Sigmoid colon (tissue), 7 donors: ENCODE data around the gene HES5. TPM values are rescaled to one million over a fixed set of nuclear protein-coding genes. Genes with fewer than 3 reads are reported as not detected.

Source experiments
- DNase-seq: peaks from one replicate; pipeline ENCODE4 v3.0.0-alpha.2; 2019
- H3K27ac ChIP-seq, 4 donors: fragments of 200-600 bp; sonication (generic); one replicate each; pipeline ENCODE4 v1.5.1; 2016 to 2019; ENCODE audit warnings: mild to moderate bottlenecking in 1 of 4
- H3K27me3 ChIP-seq, 3 donors: fragments of 200-600 bp; sonication (generic); one replicate each; pipeline ENCODE4 v1.5.1; 2019; ENCODE audit warnings: mild to moderate bottlenecking in 1 of 3
- H3K36me3 ChIP-seq, 4 donors: fragments of 200-600 bp; sonication (generic); one replicate each; pipeline ENCODE4 v1.5.1; 2016 to 2019
- H3K4me1 ChIP-seq, 4 donors: fragments of 200-600 bp; sonication (generic); one replicate each; pipeline ENCODE4 v1.5.1; 2017 to 2019
- H3K4me3 ChIP-seq, 4 donors: fragments of 200-600 bp; sonication (generic); one replicate each; pipeline ENCODE4 v1.5.1; 2017 to 2019; ENCODE audit warnings: mild to moderate bottlenecking in 2 of 4, moderate library complexity in 1 of 4
- H3K9me3 ChIP-seq, 4 donors: fragments of 200-600 bp in 3 of 4; sonication (generic) in 3 of 4; one replicate each; pipeline versions ENCODE4 v1.5.1 to v1.6.1; 2013 to 2019
- CTCF ChIP-seq, 4 experiments: fragments of 450-650 bp in 3 of 4; fragments of 200-600 bp in 1 of 4; IDR thresholded peaks; one replicate each; pipeline ENCODE4 v1.5.1; 2016 to 2019; ENCODE audit warnings: antibody characterized with exemption in 4 of 4, mild to moderate bottlenecking in 3 of 4, moderate library complexity in 2 of 4
- EP300 ChIP-seq, 4 donors: sonication (generic); formaldehyde crosslinking; IDR thresholded peaks; one replicate each; pipeline ENCODE4 v1.6.1; 2017; ENCODE audit warnings: antibody characterized with exemption in 4 of 4
- POLR2A ChIP-seq, 2 donors: fragments of 450-650 bp; IDR thresholded peaks; one replicate each; pipeline ENCODE4 v1.6.1; 2016; ENCODE audit warnings: antibody characterized with exemption in 2 of 2, mild to moderate bottlenecking in 2 of 2, moderate library complexity in 2 of 2
- POLR2AphosphoS5 ChIP-seq, 4 donors: sonication (generic); formaldehyde crosslinking; IDR thresholded peaks; one replicate each; pipeline ENCODE4 v1.6.1; 2017; ENCODE audit warnings: antibody characterized with exemption in 4 of 4
- WGBS, 2 donors: extraction: QIAGEN DNeasy Blood & Tissue Kit; methylation state at CpG; one replicate each; pipeline ENCODE4 v1.1.7; 2013; 5-methylcytosine and 5-hydroxymethylcytosine counted together
- intact Hi-C: fragments of 100-400 bp; cut with DNase I; formaldehyde crosslinking; loops from one replicate; pipeline ENCODE4 v1.15.1; 2023
- polyA plus RNA-seq, 3 donors: library from polyadenylated mRNA; stranded (reverse); fragments of 200-250 nt; gene quantifications; one replicate each; pipeline ENCODE4 v1.2.3, GENCODE V29; 2013
- total RNA-seq, 4 donors: library from RNA; depleted of rRNA; stranded (reverse); fragments of >200 nt; gene quantifications; one replicate each; pipeline ENCODE4 v1.1.0, GENCODE V29; 2016
- donor health status: healthy with polysubstance abuse.
- donor health status: Bipolar disorder and iron deficiency.
- donor health status: healthy.

Gene HES5
- total and polyA plus RNA-seq, 7 donors: 0.36 to 1.2 (median 0.61) TPM; not detected in 4

- WGBS, 2 donors: 37 to 72% methylated on average over 25 of the region's 25 CpGs
- no peak for DNase-seq
- intact Hi-C loops: no loop called here
- Histone ChIP-seq H3K36me3 (no peaks in the 10 kb centered on the region), H3K4me1 (peaks cover 0 to 38% (median 26%) of the 10 kb centered on the region in 4 donors), H3K27me3 (peaks cover 21 to 97% (median 66%) of the 10 kb centered on the region in 3 donors), H3K27ac (no peak overlapping the region), H3K9me3 (no peaks in the 10 kb centered on the region), H3K4me3 (no peak overlapping the region)
- TF ChIP-seq CTCF (IDR thresholded peaks at IDR 0.05) (no peak), POLR2A (IDR thresholded peaks at IDR 0.05) (no peak), POLR2AphosphoS5 (IDR thresholded peaks at IDR 0.05) (no peak), EP300 (IDR thresholded peaks at IDR 0.05) (no peak)
Measured at GRCh38 chr1:2541619-2542245, 11.7 kb upstream of the HES5 start.

GRCh38 chr1:2540816-2541492 is 10.9 kb upstream of the HES5 start:
- peaks cover 13 to 97% (median 64%) of the 10 kb centered on the region in 3 donors for H3K27me3 ChIP-seq
- no peak for TF ChIP-seq POLR2A (IDR thresholded peaks at IDR 0.05)
- no peak for TF ChIP-seq POLR2AphosphoS5 (IDR thresholded peaks at IDR 0.05)
- TF ChIP-seq EP300 (IDR thresholded peaks at IDR 0.05): no peak
- TF ChIP-seq CTCF (IDR thresholded peaks at IDR 0.05): no peak
- intact Hi-C loops: no loop called here
- no peak overlapping the region for H3K27ac ChIP-seq
- no peaks in the 10 kb centered on the region for H3K9me3 ChIP-seq
- no peak overlapping the region for H3K4me3 ChIP-seq
- 7 to 12% methylated on average over 39 of the region's 39 CpGs for WGBS, 2 donors
- H3K4me1 ChIP-seq: peaks cover 0 to 30% (median 18%) of the 10 kb centered on the region in 4 donors
- DNase-seq: no peak
- no peaks in the 10 kb centered on the region for H3K36me3 ChIP-seq

- Histone ChIP-seq H3K4me1 (peaks cover 0 to 16% (median 10%) of the 10 kb centered on the region in 4 donors), H3K36me3 (no peaks in the 10 kb centered on the region), H3K27me3 (peaks cover 23 to 99% (median 64%) of the 10 kb centered on the region in 3 donors), H3K4me3 (no peak overlapping the region), H3K27ac (no peak overlapping the region), H3K9me3 (no peaks in the 10 kb centered on the region)
- DNase-seq: no peak
- intact Hi-C loops: no loop called here
- TF ChIP-seq POLR2A (IDR thresholded peaks at IDR 0.05) (no peak), EP300 (IDR thresholded peaks at IDR 0.05) (no peak), POLR2AphosphoS5 (IDR thresholded peaks at IDR 0.05) (no peak), CTCF (IDR thresholded peaks at IDR 0.05) (no peak)
- 62 to 77% methylated on average over 12 of the region's 12 CpGs for WGBS, 2 donors
Measured at GRCh38 chr1:2539312-2539907, 9.3 kb upstream of the HES5 start.

GRCh38 chr1:2538872-2539271 is 8.8 kb upstream of the HES5 start:
- intact Hi-C loops: no loop called here
- Histone ChIP-seq H3K4me3 (no peak overlapping the region), H3K4me1 (peaks cover 0 to 11% (median 8%) of the 10 kb centered on the region in 4 donors), H3K27ac (no peak overlapping the region), H3K27me3 (peaks cover 23 to 99% (median 66%) of the 10 kb centered on the region in 3 donors), H3K9me3 (no peaks in the 10 kb centered on the region), H3K36me3 (no peaks in the 10 kb centered on the region)
- TF ChIP-seq POLR2A (IDR thresholded peaks at IDR 0.05): no peak
- TF ChIP-seq POLR2AphosphoS5 (IDR thresholded peaks at IDR 0.05): no peak
- no peak for TF ChIP-seq EP300 (IDR thresholded peaks at IDR 0.05)
- TF ChIP-seq CTCF (IDR thresholded peaks at IDR 0.05): no peak
- WGBS, 2 donors: 83 to 94% methylated on average over 8 of the region's 8 CpGs
- no peak for DNase-seq
